ENCODE data around the gene RRBP1. TPM values are rescaled to one million over a fixed set of nuclear protein-coding genes. Genes with fewer than 3 reads are reported as not detected.

Gene RRBP1
- total RNA-seq, 1 experiment from 2014 or later, result 45.3 TPM

- CTCF ChIA-PET, result no interaction called here
- no TSS peak for BruUV-seq (replicated peaks)
Observed at GRCh38 chr20:17651129-17651759, 30.8 kb downstream of the RRBP1 start.

GRCh38 chr20:17650301-17651128, 31.5 kb downstream of the RRBP1 start:
- no peaks in the 10 kb centered on the region for H3K36me3 Mint-ChIP-seq (ENCODE audit: insufficient read depth, unreplicated experiment)
- H3K27me3 Mint-ChIP-seq (ENCODE audit: unreplicated experiment), result no peaks in the 10 kb centered on the region
- no peak for TF ChIP-seq CTCF (IDR thresholded peaks at IDR 0.05; ENCODE audit: unreplicated experiment)
- CTCF ChIA-PET, result interaction anchor here (1.2 kb wide), 1 partner anchor 146 kb away, joined by 3 read pairs; no protein-coding TSS in a partner anchor
- BruUV-seq (replicated peaks), result no TSS peak
- H3K4me1 Mint-ChIP-seq (ENCODE audit: low read depth, unreplicated experiment), result no peaks in the 10 kb centered on the region
- DNase-seq, result no peak
- H3K4me3 Mint-ChIP-seq (ENCODE audit: low read depth, unreplicated experiment), result no peak overlapping the region
- H3K9me3 Mint-ChIP-seq (ENCODE audit: low read depth, unreplicated experiment), result no peaks in the 10 kb centered on the region
- intact Hi-C loops (cut with micrococcal nuclease; ENCODE audit: unreplicated experiment), result loop anchor here (10.0 kb wide), 1 partner anchor 254 kb away; no protein-coding TSS in a partner anchor
- H3K27ac Mint-ChIP-seq (ENCODE audit: unreplicated experiment), result no peak overlapping the region

More at GRCh38 chr20:17651129-17651759, 30.8 kb downstream of the RRBP1 start:
- no peak for TF ChIP-seq CTCF (IDR thresholded peaks at IDR 0.05; ENCODE audit: unreplicated experiment)
- Mint-ChIP-seq H3K27me3 (ENCODE audit: unreplicated experiment) (no peaks in the 10 kb centered on the region), H3K36me3 (ENCODE audit: insufficient read depth, unreplicated experiment) (no peaks in the 10 kb centered on the region), H3K9me3 (ENCODE audit: low read depth, unreplicated experiment) (no peaks in the 10 kb centered on the region), H3K27ac (ENCODE audit: unreplicated experiment) (no peak overlapping the region), H3K4me3 (ENCODE audit: low read depth, unreplicated experiment) (no peak overlapping the region), H3K4me1 (ENCODE audit: low read depth, unreplicated experiment) (no peaks in the 10 kb centered on the region)
- intact Hi-C loops (cut with micrococcal nuclease; ENCODE audit: unreplicated experiment), result loop anchor here (10.0 kb wide), 1 partner anchor 254 kb away; no protein-coding TSS in a partner anchor
- no peak for DNase-seq

GRCh38 chr20:17648791-17649730, 33.0 kb downstream of the RRBP1 start:
- Mint-ChIP-seq H3K4me3 (ENCODE audit: low read depth, unreplicated experiment) (no peak overlapping the region), H3K9me3 (ENCODE audit: low read depth, unreplicated experiment) (no peaks in the 10 kb centered on the region), H3K4me1 (ENCODE audit: low read depth, unreplicated experiment) (no peaks in the 10 kb centered on the region), H3K27ac (ENCODE audit: unreplicated experiment) (no peak overlapping the region), H3K36me3 (ENCODE audit: insufficient read depth, unreplicated experiment) (no peaks in the 10 kb centered on the region), H3K27me3 (ENCODE audit: unreplicated experiment) (no peaks in the 10 kb centered on the region)
- intact Hi-C loops (cut with micrococcal nuclease; ENCODE audit: unreplicated experiment), result no loop called here
- no peak for TF ChIP-seq CTCF (IDR thresholded peaks at IDR 0.05; ENCODE audit: unreplicated experiment)
- no TSS peak for BruUV-seq (replicated peaks)
- peak; percentile 30 for DNase-seq
- CTCF ChIA-PET, result interaction anchor here (1.2 kb wide), 1 partner anchor 144 kb away, joined by 3 read pairs; no protein-coding TSS in a partner anchor

- no peak for TF ChIP-seq CTCF (IDR thresholded peaks at IDR 0.05; ENCODE audit: unreplicated experiment)
- Mint-ChIP-seq H3K9me3 (ENCODE audit: low read depth, unreplicated experiment) (no peaks in the 10 kb centered on the region), H3K27ac (ENCODE audit: unreplicated experiment) (no peak overlapping the region), H3K36me3 (ENCODE audit: insufficient read depth, unreplicated experiment) (no peaks in the 10 kb centered on the region), H3K4me1 (ENCODE audit: low read depth, unreplicated experiment) (no peaks in the 10 kb centered on the region), H3K4me3 (ENCODE audit: low read depth, unreplicated experiment) (no peak overlapping the region), H3K27me3 (ENCODE audit: unreplicated experiment) (no peaks in the 10 kb centered on the region)
- BruUV-seq (replicated peaks), result no TSS peak
- CTCF ChIA-PET, result no interaction called here
- intact Hi-C loops (cut with micrococcal nuclease; ENCODE audit: unreplicated experiment), result no loop called here
- DNase-seq, result no peak
Observed at GRCh38 chr20:17648315-17648646, 33.8 kb downstream of the RRBP1 start.

Data from Calu3 (cell line).